Sigmoid colon (tissue), 7 donors: Measurements from ENCODE around the gene ITLN1. TPM values are rescaled to one million over a fixed set of nuclear protein-coding genes. Genes with fewer than 3 reads are reported as not detected.

ENCODE experiments used
- DNase-seq: peaks from one replicate; pipeline ENCODE4 v3.0.0-alpha.2; 2019
- H3K27ac ChIP-seq, 4 donors: fragments of 200-600 bp; sonication (generic); one replicate each; pipeline ENCODE4 v1.5.1; 2016 to 2019; ENCODE audit warnings: mild to moderate bottlenecking in 1 of 4
- H3K27me3 ChIP-seq, 3 donors: fragments of 200-600 bp; sonication (generic); one replicate each; pipeline ENCODE4 v1.5.1; 2019; ENCODE audit warnings: mild to moderate bottlenecking in 1 of 3
- H3K36me3 ChIP-seq, 4 donors: fragments of 200-600 bp; sonication (generic); one replicate each; pipeline ENCODE4 v1.5.1; 2016 to 2019
- H3K4me1 ChIP-seq, 4 donors: fragments of 200-600 bp; sonication (generic); one replicate each; pipeline ENCODE4 v1.5.1; 2017 to 2019
- H3K4me3 ChIP-seq, 4 donors: fragments of 200-600 bp; sonication (generic); one replicate each; pipeline ENCODE4 v1.5.1; 2017 to 2019; ENCODE audit warnings: mild to moderate bottlenecking in 2 of 4, moderate library complexity in 1 of 4
- H3K9me3 ChIP-seq, 4 donors: fragments of 200-600 bp in 3 of 4; sonication (generic) in 3 of 4; one replicate each; pipeline versions ENCODE4 v1.5.1 to v1.6.1; 2013 to 2019
- EP300 ChIP-seq, 4 donors: sonication (generic); formaldehyde crosslinking; IDR thresholded peaks; one replicate each; pipeline ENCODE4 v1.6.1; 2017; ENCODE audit warnings: antibody characterized with exemption in 4 of 4
- POLR2A ChIP-seq, 2 donors: fragments of 450-650 bp; IDR thresholded peaks; one replicate each; pipeline ENCODE4 v1.6.1; 2016; ENCODE audit warnings: antibody characterized with exemption in 2 of 2, mild to moderate bottlenecking in 2 of 2, moderate library complexity in 2 of 2
- POLR2AphosphoS5 ChIP-seq, 4 donors: sonication (generic); formaldehyde crosslinking; IDR thresholded peaks; one replicate each; pipeline ENCODE4 v1.6.1; 2017; ENCODE audit warnings: antibody characterized with exemption in 4 of 4
- WGBS, 2 donors: extraction: QIAGEN DNeasy Blood & Tissue Kit; methylation state at CpG; one replicate each; pipeline ENCODE4 v1.1.7; 2013; 5-methylcytosine and 5-hydroxymethylcytosine counted together
- intact Hi-C: fragments of 100-400 bp; cut with DNase I; formaldehyde crosslinking; loops from one replicate; pipeline ENCODE4 v1.15.1; 2023
- polyA plus RNA-seq, 3 donors: library from polyadenylated mRNA; stranded (reverse); fragments of 200-250 nt; gene quantifications; one replicate each; pipeline ENCODE4 v1.2.3, GENCODE V29; 2013
- total RNA-seq, 4 donors: library from RNA; depleted of rRNA; stranded (reverse); fragments of >200 nt; gene quantifications; one replicate each; pipeline ENCODE4 v1.1.0, GENCODE V29; 2016
- TF ChIP-seq, protein P1 (sequence below), 4 experiments: fragments of 450-650 bp in 3 of 4; fragments of 200-600 bp in 1 of 4; IDR thresholded peaks; one replicate each; pipeline ENCODE4 v1.5.1; 2016 to 2019; ENCODE audit warnings: antibody characterized with exemption in 4 of 4, mild to moderate bottlenecking in 3 of 4, moderate library complexity in 2 of 4
- donor health status: healthy with polysubstance abuse.
- donor health status: Bipolar disorder and iron deficiency.
- donor health status: healthy.

Gene ITLN1
- total and polyA plus RNA-seq, 7 donors: 0.66 to 478 (median 175) TPM; not detected in 2

DNA sequence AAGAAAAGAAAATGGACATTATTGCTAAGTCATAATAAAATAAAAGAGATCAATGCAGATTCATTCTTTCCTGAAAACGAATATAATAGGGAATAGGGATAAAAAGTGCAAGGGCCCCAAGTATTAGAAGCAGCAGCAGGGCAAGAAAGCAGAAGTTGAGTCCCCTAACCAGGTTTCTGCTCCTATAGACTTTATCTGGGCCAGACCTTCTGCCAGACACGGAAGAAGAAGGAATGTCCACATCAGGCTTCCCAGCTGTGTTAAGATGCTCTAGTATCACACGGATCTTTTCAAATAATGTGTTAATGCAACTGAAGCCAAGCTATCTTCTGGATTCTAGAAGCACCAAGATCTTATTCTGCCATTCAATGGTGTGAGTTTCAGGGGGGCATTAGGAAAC lies 49.2 kb downstream of the ITLN1 start:
- TF ChIP-seq EP300 (IDR thresholded peaks at IDR 0.05): no peak
- TF ChIP-seq, protein P1, sequence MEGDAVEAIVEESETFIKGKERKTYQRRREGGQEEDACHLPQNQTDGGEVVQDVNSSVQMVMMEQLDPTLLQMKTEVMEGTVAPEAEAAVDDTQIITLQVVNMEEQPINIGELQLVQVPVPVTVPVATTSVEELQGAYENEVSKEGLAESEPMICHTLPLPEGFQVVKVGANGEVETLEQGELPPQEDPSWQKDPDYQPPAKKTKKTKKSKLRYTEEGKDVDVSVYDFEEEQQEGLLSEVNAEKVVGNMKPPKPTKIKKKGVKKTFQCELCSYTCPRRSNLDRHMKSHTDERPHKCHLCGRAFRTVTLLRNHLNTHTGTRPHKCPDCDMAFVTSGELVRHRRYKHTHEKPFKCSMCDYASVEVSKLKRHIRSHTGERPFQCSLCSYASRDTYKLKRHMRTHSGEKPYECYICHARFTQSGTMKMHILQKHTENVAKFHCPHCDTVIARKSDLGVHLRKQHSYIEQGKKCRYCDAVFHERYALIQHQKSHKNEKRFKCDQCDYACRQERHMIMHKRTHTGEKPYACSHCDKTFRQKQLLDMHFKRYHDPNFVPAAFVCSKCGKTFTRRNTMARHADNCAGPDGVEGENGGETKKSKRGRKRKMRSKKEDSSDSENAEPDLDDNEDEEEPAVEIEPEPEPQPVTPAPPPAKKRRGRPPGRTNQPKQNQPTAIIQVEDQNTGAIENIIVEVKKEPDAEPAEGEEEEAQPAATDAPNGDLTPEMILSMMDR (IDR thresholded peaks at IDR 0.05): no peak
- TF ChIP-seq POLR2AphosphoS5 (IDR thresholded peaks at IDR 0.05): no peak
- DNase-seq: no peak
- Histone ChIP-seq H3K36me3 (no peaks in the 10 kb centered on the region), H3K4me3 (no peak overlapping the region), H3K27me3 (no peaks in the 10 kb centered on the region), H3K9me3 (no peaks in the 10 kb centered on the region), H3K27ac (no peak overlapping the region), H3K4me1 (no peaks in the 10 kb centered on the region)
- 60 to 82% methylated on average over 3 of the region's 3 CpGs for WGBS, 2 donors
- intact Hi-C loops: loop anchor here (5.0 to 10.0 kb wide), 2 partner anchors 117 to 259 kb away; partner anchors contain the start of genes ITLN2 and KLHDC9

DNA sequence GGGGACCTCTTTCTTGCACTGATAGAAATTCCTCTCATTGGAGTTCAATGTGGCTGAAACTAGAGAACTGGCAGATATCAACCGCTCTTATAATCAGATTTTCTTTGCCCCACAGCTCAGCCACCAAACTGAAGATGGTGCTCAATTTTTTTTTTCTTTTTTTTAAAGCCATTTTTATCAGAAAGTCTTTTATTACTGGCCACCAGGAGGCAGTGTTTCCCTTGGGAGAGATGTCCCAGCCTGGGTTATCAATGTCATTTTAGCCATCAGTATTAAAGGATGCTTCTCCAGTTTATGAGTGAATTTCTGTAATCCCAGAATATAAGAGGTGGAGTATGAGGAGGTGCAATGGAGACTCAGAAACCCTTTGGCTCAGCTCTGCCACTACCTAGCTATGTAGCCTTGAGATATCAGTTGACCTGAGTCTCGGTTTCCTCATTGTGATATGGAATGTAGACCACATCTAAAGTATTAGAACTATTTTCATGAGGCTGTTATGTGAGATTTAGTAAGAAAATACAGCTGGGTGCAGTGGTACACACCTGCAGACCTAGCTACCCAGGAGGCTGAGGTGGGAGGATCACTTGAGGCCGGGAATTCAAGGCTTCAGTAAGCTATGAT lies 49.9 kb downstream of the ITLN1 start:
- TF ChIP-seq, protein P1 (IDR thresholded peaks at IDR 0.05): peak in 2 of 4 experiments; percentile 40 to 41
- no peak for TF ChIP-seq POLR2AphosphoS5 (IDR thresholded peaks at IDR 0.05)
- no peaks in the 10 kb centered on the region for H3K27me3 ChIP-seq
- H3K9me3 ChIP-seq: no peaks in the 10 kb centered on the region
- no peak for DNase-seq
- no peak overlapping the region for H3K4me3 ChIP-seq
- no peak overlapping the region for H3K27ac ChIP-seq
- intact Hi-C loops: loop anchor here (5.0 to 10.0 kb wide), 2 partner anchors 117 to 260 kb away; partner anchors contain the start of genes ITLN2 and KLHDC9
- H3K36me3 ChIP-seq: no peaks in the 10 kb centered on the region
- 78 to 82% methylated on average over 3 of the region's 3 CpGs for WGBS, 2 donors
- no peaks in the 10 kb centered on the region for H3K4me1 ChIP-seq

DNA sequence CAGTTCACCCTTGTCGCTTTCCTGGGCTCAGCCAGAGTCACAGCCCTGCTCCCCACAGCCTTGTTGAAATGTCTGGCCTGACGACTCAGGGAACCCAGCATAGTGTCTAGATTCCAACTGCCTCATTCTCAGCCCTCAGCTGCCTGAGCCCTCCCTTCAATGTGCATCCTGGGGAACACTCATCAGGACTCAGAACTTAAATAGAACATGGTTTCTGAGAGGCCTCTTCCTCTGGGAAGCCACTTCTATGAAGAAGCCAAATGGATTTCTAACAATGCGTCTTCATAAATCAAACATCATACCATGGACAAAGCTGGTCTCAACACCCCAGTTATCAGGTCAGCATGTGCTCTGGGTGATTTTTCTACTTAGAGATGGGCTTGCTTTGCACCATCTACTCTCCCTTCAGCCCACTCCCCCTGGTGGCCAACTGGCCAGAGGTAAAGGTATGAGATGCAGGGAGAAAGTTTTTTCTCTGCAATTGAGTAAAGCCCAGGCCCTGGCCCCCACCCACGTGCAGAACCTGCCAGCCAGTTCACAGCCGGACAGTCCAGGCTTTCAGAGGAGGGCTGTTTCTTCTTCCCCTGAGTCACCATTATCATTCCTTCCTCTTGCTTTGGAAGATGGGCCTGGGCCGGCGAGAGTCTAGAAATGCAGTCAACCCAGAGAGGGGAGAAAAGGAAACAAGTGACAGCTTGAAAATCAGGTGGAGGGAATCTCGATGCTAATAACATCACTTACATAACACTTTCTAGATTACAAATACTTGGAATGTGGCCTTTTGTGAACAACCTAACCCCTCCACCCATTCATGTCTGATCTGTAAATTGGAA lies 54.4 kb downstream of the ITLN1 start:
- 63 to 64% methylated on average over 8 of the region's 8 CpGs for WGBS, 2 donors
- H3K4me1 ChIP-seq: no peaks in the 10 kb centered on the region
- no peak for DNase-seq
- H3K36me3 ChIP-seq: no peaks in the 10 kb centered on the region
- H3K9me3 ChIP-seq: no peaks in the 10 kb centered on the region
- H3K27ac ChIP-seq: no peak overlapping the region
- intact Hi-C loops: loop anchor here (10.0 kb wide), 1 partner anchor 264 kb away; the partner anchor contains the start of gene KLHDC9
- H3K27me3 ChIP-seq: no peaks in the 10 kb centered on the region
- no peak for TF ChIP-seq EP300 (IDR thresholded peaks at IDR 0.05)
- TF ChIP-seq, protein P1 (IDR thresholded peaks at IDR 0.05): peak in 1 of 4 experiments; percentile 44
- TF ChIP-seq POLR2AphosphoS5 (IDR thresholded peaks at IDR 0.05): no peak
- H3K4me3 ChIP-seq: no peak overlapping the region

DNA sequence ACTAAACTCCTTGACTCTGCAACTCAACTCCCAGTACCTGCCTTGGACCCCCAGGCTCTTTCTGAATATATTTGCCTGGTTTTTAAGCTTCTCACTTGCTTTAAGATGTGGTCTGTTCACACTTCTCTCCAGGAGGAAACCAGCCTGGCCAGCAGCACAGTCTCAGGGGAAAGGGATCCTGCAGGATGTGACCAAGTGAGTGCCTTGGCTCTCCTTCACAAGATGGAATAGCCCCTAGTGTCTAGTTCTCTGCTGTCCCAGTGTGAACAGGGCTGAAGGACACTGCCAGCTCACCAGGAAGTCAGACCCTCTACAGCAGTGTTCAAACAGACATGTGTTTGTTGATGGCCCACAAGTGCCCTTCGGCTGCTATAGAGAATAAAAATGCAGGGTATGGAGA lies 55.2 kb downstream of the ITLN1 start:
- Histone ChIP-seq H3K27ac (no peak overlapping the region), H3K4me1 (no peaks in the 10 kb centered on the region), H3K36me3 (no peaks in the 10 kb centered on the region), H3K9me3 (no peaks in the 10 kb centered on the region), H3K27me3 (no peaks in the 10 kb centered on the region), H3K4me3 (no peak overlapping the region)
- intact Hi-C loops: loop anchor here (10.0 kb wide), 1 partner anchor 265 kb away; the partner anchor contains the start of gene KLHDC9
- 88 to 90% methylated on average over 1 of the region's 1 CpG for WGBS, 2 donors
- DNase-seq: no peak
- no peak for TF ChIP-seq POLR2A (IDR thresholded peaks at IDR 0.05)
- TF ChIP-seq EP300 (IDR thresholded peaks at IDR 0.05): no peak
- TF ChIP-seq, protein P1 (IDR thresholded peaks at IDR 0.05): no peak
- no peak for TF ChIP-seq POLR2AphosphoS5 (IDR thresholded peaks at IDR 0.05)
